Stimulated activated CD4-positive, alpha-beta T cell treated with anti-CD3 and anti-CD28 coated beads, Interleukin-4, amount 100 ng/mL, for 1 hour (primary cell): ENCODE results near the gene TGFB1I1.

Experiments
- DNase-seq: peaks from one replicate; pipeline ENCODE4 v3.0.0-alpha.2; 2020

The TGFB1I1 gene

DNA sequence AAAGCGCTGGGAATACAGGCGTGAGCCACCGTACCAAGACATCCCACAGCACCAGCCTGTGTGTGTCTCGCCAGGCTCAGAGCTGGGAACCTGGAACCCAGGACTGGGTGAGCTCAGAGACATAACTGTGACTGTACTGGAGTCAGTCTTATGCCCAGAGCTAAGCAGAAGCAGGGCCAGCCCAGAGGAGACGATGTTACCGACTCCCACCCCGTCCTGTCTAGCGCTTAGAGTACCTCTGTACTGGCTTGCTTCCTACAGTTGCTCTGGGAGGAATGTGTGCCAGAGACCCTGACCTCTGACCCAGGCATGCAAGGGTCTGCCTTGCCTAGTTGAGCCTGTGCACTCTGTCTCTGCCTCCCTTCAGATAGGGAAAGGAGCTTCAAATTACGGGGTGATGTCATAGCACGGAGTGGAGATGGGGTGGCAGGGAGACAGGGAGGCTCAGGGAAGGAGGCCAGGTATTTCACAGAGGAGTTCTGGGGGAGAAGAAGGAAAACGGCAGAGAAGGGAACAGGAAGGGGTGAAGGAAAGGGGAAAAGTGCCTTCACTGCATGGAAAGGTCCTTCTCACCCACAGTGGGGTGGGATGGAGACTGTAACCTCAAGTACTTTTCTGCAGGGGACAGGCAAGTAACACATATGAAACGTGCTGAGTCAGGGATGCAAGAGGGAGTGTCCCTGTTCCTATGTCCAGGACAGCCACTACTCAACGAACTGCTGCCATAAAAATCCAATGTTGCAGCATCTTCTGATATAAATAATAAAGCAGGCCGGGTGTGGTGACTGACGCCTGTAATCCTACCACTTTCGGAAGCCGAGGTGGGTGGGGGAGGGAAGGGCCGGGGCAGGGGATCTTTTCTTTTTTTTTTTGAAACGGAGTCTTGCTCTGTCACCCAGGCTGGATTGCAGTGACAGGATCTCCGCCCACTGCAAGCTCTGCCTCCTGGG is 18.4 kb upstream of the TGFB1I1 start:
- DNase-seq, result no peak

GRCh38 chr16:31455601-31456314 is 16.2 kb upstream of the TGFB1I1 start:
- DNase-seq, result peak; percentile 35

- DNase-seq, result no peak
These were observed 15.0 kb upstream of the TGFB1I1 start for GRCh38 chr16:31456988-31457360.

GRCh38 chr16:31458073-31458843 is 13.7 kb upstream of the TGFB1I1 start:
- peak; percentile 48 for DNase-seq

- peak; percentile 95 for DNase-seq
These were observed 12.9 kb upstream of the TGFB1I1 start, which contains the start of gene ARMC5 for GRCh38 chr16:31458844-31459686. TSS of gene ARMC5 (plus strand) at chr16:31459501. CDS start at chr16:31459525, 24 bp downstream.

- DNase-seq, result peak; percentile 100
These were observed 12.0 kb upstream of the TGFB1I1 start for GRCh38 chr16:31459687-31460581.

- no peak for DNase-seq
These were observed 11.4 kb upstream of the TGFB1I1 start for GRCh38 chr16:31460582-31461002.

GRCh38 chr16:31461201-31461920 is 10.6 kb upstream of the TGFB1I1 start:
- no peak for DNase-seq

DNA sequence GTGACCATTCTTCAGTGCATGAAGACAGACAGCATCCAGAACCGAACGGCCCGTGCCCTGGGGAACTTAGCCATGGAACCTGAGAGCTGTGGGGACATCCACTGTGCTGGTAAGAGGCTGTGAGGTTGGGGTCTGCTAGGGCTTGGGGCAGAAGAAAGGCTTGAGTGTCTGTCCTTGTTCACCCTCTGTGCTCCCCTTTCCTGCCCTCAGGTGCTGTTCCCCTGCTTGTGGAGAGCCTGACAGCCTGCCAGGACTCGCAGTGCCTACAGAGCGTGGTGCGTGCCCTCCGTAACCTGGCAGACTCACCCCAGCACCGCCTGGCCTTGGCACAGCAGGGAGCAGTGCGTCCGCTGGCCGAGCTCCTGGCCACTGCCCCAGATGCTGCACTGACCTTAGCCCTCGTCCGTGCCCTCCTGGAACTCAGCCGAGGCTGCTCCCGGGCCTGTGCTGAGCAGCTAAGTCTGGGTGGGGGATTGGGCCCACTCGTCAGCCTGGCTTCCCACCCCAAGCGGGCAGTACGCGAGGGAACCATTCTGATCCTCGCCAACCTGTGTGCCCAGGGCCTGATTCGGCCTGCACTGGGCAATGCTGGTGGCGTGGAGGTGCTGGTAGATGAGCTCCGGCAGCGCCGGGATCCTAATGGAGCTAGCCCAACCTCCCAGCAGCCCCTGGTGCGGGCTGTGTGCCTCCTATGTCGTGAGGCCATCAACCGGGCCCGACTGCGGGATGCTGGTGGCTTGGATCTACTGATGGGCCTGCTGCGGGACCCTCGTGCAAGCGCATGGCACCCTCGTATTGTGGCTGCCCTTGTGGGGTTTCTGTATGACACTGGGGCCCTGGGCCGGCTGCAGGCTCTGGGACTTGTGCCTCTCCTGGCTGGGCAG is 9.8 kb upstream of the TGFB1I1 start:
- no peak for DNase-seq

DNA sequence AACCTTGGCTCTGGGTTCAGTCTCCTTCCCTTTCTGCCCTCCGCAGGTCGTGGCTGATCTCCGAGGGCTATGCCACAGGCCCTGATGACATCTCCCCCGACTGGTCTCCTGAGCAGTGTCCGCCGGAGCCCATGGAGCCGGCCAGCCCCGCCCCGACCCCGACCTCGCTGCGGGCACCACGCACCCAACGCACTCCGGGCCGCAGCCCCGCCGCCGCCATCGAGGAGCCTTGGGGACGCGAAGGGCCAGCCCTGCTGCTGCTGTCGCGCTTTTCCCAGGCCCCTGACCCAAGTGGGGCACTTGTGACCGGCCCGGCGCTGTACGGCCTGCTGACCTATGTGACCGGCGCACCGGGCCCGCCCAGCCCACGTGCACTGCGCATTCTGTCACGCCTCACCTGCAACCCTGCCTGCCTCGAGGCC is 7.6 kb upstream of the TGFB1I1 start:
- no peak for DNase-seq

- DNase-seq, result no peak
These were observed 7.1 kb upstream of the TGFB1I1 start for GRCh38 chr16:31464781-31465260.

GRCh38 chr16:31465788-31466370 is 6.1 kb upstream of the TGFB1I1 start:
- DNase-seq, result no peak

DNA sequence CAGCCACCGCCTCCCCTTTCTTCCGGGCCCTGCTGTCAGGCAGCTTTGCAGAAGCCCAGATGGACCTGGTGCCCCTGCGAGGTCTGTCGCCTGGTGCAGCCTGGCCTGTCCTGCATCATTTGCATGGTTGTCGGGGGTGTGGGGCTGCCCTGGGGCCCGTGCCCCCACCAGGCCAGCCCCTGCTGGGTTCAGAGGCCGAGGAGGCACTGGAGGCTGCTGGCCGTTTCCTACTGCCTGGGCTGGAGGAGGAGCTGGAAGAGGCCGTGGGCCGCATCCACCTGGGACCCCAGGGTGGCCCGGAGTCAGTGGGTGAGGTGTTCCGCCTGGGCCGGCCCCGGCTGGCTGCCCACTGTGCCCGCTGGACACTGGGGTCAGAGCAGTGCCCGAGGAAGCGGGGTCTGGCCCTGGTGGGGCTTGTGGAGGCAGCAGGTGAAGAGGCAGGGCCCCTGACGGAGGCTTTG is 5.5 kb upstream of the TGFB1I1 start:
- no peak for DNase-seq

- DNase-seq, result no peak
These were observed 4.7 kb upstream of the TGFB1I1 start for GRCh38 chr16:31467151-31467773.

DNA sequence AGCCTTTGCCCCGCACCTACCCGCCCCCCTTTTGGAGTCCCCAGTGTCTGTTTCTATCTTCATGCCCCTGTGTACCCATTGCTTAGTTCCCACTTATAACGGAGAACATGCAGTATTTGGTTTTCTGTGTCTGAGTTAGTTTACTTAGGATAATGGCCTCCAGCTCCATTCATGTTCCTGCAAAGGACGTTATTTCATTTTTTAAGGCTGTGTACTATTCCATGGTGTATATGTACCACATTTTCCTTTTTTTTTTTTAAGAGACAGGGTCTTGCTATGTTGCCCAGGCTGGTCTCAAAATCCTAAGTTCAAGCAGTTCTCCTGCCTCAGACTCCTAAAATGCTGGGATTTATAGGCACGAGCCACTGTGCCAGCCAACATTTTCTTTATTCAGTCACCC is 4.1 kb upstream of the TGFB1I1 start:
- DNase-seq, result no peak

DNA sequence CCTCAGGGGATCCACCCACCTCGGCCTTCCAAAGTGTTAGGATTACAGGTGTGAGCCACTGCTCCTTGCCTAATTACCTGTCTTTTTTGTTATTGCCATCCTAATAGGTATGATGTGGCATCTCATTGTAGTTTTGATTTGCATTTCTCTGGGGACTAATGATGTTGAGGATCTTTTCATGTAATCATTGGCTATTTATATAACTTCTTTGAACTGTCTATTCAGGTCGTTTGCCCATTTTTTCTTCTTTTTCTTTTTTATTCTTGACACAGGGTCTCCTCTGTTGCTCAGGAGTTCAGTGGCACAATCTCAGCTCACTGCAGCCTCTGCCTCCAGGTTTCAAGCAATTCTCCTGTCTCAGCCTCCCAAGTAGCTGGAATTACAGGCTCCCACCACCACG is 1.3 kb upstream of the TGFB1I1 start:
- no peak for DNase-seq

DNA sequence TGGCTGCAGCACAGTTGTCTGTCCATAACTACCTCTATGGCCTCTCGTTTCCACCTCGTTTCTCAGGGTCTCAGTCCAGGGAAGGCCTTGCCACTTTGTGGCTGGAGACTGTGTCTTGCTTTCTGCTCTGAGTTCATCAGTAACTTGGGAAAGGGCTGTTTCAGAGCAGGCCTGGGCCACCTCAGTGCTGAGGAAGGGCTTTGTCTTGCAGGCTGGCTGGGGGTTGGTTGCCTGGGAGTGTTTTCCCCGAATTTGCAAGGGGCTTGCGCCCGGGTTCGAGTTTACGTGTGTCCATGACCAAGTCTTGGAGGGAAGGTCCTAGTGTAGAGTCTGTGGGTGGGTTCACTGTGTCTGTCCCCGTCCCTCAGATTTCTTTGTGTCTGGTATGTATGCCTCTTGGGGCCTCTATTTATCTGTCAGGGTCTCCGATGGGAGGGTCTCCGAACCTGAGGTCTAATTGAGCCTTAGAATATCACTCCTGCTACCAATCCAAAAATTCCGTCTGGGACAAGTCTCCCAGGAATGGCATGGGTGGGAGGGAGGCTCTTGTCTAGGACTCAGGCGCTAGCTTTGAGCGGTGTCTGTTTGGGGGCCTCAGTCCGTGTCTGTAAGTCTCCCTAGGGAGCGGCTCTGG is 594 bp upstream of the TGFB1I1 start:
- no peak for DNase-seq
